MCF 10A (cell line): Measurements from ENCODE around the gene MPRIP. TPM values are rescaled to one million over a fixed set of nuclear protein-coding genes. Genes with fewer than 3 reads are reported as not detected.

Experiments used
- BruUV-seq: library from RNA; stranded (reverse); fragments of 400-500 nt; replicated peaks from 2 replicates; lab custom pipeline; 2021; lab: Mats Ljungman, UMichigan
- CTCF ChIA-PET: fragments of 300-600 bp; sonication (Branson Sonifier 250); formaldehyde crosslinking; extraction: SDS; loops from one replicate; lab custom pipeline; 2021; ENCODE audit warnings: antibody characterized with exemption, inconsistent platforms; lab: Yijun Ruan, JAX
- POLR2A ChIA-PET: fragments of 300-600, 350-650 bp; sonication (Branson Sonifier 250); formaldehyde crosslinking; extraction: SDS; loops from one replicate; lab custom pipeline; 2020; ENCODE audit warnings: antibody characterized with exemption, inconsistent platforms; lab: Yijun Ruan, JAX
- DNase-seq: peaks from one replicate; pipeline ENCODE4 v3.0.0-alpha.2; 2018; ENCODE audit not compliant: unreplicated experiment
- H3K27ac Mint-ChIP-seq: one replicate; pipeline ENCODE4 v1.8.0; 2022; ENCODE audit warnings: mild to moderate bottlenecking, low read depth, mixed read lengths; ENCODE audit not compliant: unreplicated experiment
- H3K27me3 Mint-ChIP-seq: one replicate; pipeline ENCODE4 v1.8.0; 2022; ENCODE audit warnings: mixed read lengths; ENCODE audit not compliant: insufficient read depth, unreplicated experiment
- H3K36me3 Mint-ChIP-seq: one replicate; pipeline ENCODE4 v1.8.0; 2022; ENCODE audit warnings: mild to moderate bottlenecking, moderate library complexity, mixed read lengths; ENCODE audit not compliant: insufficient read depth, unreplicated experiment
- H3K4me1 Mint-ChIP-seq: one replicate; pipeline ENCODE4 v1.8.0; 2022; ENCODE audit warnings: mixed read lengths; ENCODE audit not compliant: insufficient read depth, unreplicated experiment
- H3K4me3 Mint-ChIP-seq: one replicate; pipeline ENCODE4 v1.8.0; 2022; ENCODE audit warnings: mild to moderate bottlenecking, moderate library complexity, mixed read lengths; ENCODE audit not compliant: unreplicated experiment
- H3K9me3 Mint-ChIP-seq: one replicate; pipeline ENCODE4 v1.8.0; 2022; ENCODE audit warnings: mixed read lengths; ENCODE audit not compliant: unreplicated experiment
- CTCF ChIP-seq: fragments of 200-600 bp; IDR thresholded peaks from one replicate; pipeline ENCODE4 v1.8.0; 2022; ENCODE audit warnings: antibody characterized with exemption, mild to moderate bottlenecking; ENCODE audit not compliant: unreplicated experiment
- intact Hi-C: fragments of 100-400 bp; cut with micrococcal nuclease; formaldehyde crosslinking; loops from 2 replicates; pipeline ENCODE4 v1.14.1; 2022
- total RNA-seq: library from RNA; stranded (reverse); gene quantifications from 2 replicates; pipeline ENCODE4 v1.2.3, GENCODE V29; 2022

MPRIP gene
- total RNA-seq, 1 experiment from 2014 or later, result 230 TPM

DNA sequence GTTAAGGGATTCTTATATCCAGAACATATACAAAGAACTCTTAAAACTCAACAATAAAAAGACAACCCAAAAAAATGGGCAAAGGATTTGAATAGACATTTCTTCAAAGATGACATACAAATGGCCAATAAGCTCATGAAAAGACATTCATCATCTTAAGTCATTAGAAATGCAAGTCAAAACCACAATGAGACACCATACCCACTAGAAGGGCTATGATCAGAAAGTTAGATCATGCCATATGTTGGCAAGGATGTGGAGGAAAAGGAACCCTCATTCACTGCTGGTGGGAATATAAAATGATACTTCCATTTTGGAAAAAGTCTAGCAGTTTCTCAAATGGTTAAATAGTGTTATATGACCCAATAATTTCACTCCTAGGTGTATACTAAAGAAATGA lies 154.5 kb downstream of the MPRIP start:
- intact Hi-C loops, result no loop called here
- CTCF ChIA-PET, result interaction anchor here (0.6 to 0.9 kb wide), 2 partner anchors 10 to 13 kb away, joined by 3 read pairs; partner anchors contain the start of gene PLD6
- Mint-ChIP-seq H3K4me1 (no peaks in the 10 kb centered on the region), H3K36me3 (peaks cover 8% of the 10 kb centered on the region), H3K27me3 (no peaks in the 10 kb centered on the region), H3K4me3 (no peak overlapping the region), H3K9me3 (no peaks in the 10 kb centered on the region), H3K27ac (no peak overlapping the region)
- POLR2A ChIA-PET, result interaction anchor here (0.6 to 1.2 kb wide), 2 partner anchors 13 to 536 kb away, joined by 3 read pairs; no protein-coding TSS in a partner anchor
- BruUV-seq, result no TSS peak
- DNase-seq, result no peak
- no peak for TF ChIP-seq CTCF

- BruUV-seq, result no TSS peak
- DNase-seq, result no peak
- peaks cover 7% of the 10 kb centered on the region for H3K4me1 Mint-ChIP-seq
- no peak for TF ChIP-seq CTCF
- no peaks in the 10 kb centered on the region for H3K27me3 Mint-ChIP-seq
- H3K27ac Mint-ChIP-seq, result no peak overlapping the region
- CTCF ChIA-PET, result interaction anchor here (1.1 kb wide), 1 partner anchor 77 kb away, joined by 3 read pairs; no protein-coding TSS in a partner anchor
- peaks cover 19% of the 10 kb centered on the region for H3K36me3 Mint-ChIP-seq
- intact Hi-C loops, result no loop called here
- POLR2A ChIA-PET, result no interaction called here
- no peaks in the 10 kb centered on the region for H3K9me3 Mint-ChIP-seq
- H3K4me3 Mint-ChIP-seq, result no peak overlapping the region
Measured at GRCh38 chr17:17198281-17198680, 156.0 kb downstream of the MPRIP start.

- TF ChIP-seq CTCF, result no peak
- CTCF ChIA-PET, result interaction anchor here (0.8 kb wide), 1 partner anchor 199 kb away, joined by 3 read pairs; no protein-coding TSS in a partner anchor
- Mint-ChIP-seq H3K9me3 (no peaks in the 10 kb centered on the region), H3K27ac (no peak overlapping the region), H3K27me3 (no peaks in the 10 kb centered on the region), H3K4me1 (peaks cover 19% of the 10 kb centered on the region), H3K4me3 (no peak overlapping the region), H3K36me3 (peaks cover 37% of the 10 kb centered on the region)
- POLR2A ChIA-PET, result interaction anchor here (0.6 to 1.1 kb wide), 3 partner anchors 11 to 36 kb away, joined by 3 read pairs; no protein-coding TSS in a partner anchor
- intact Hi-C loops, result no loop called here
- no TSS peak for BruUV-seq
- no peak for DNase-seq
Measured at GRCh38 chr17:17200311-17200710, 158.1 kb downstream of the MPRIP start.

DNA sequence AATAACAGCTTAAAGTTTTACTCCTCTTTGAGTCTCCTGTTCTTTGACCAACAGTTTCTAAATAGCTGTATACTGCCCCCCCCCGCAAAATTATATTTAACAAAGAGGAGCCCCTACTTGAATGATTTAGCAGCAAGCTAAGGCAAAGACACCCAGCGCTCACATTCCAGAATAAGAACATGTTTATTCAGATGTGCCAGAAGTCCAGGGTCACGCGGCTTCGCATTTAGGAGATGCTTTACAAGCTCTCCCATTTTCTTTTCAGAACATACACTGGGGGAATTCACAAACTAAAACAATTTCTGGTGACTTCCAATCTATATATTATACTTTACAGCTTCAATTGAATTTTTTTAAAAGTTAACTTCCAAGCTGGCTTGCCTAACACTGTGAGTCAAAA lies 158.6 kb downstream of the MPRIP start:
- ChIA-PET POLR2A (interaction anchor here (0.8 to 1.1 kb wide), 2 partner anchors 16 to 37 kb away, joined by 3 read pairs; no protein-coding TSS in a partner anchor), CTCF (interaction anchor here (0.7 to 0.8 kb wide), 4 partner anchors 107 to 374 kb away, joined by 3 to 4 read pairs (median 3); no protein-coding TSS in a partner anchor)
- Mint-ChIP-seq H3K27me3 (no peaks in the 10 kb centered on the region), H3K36me3 (peaks cover 37% of the 10 kb centered on the region), H3K4me1 (peaks cover 19% of the 10 kb centered on the region), H3K9me3 (no peaks in the 10 kb centered on the region), H3K4me3 (no peak overlapping the region), H3K27ac (no peak overlapping the region)
- BruUV-seq, result no TSS peak
- TF ChIP-seq CTCF, result no peak
- intact Hi-C loops, result no loop called here
- DNase-seq, result no peak
